8988T (cell line): Measurements from ENCODE around the gene CUBN.

ENCODE experiments used
- DNase-seq: peaks from one replicate; pipeline ENCODE4 v3.0.0; 2011

The CUBN gene

GRCh38 chr10:16944402-16944801 lies 185.2 kb downstream of the CUBN start:
- DNase-seq, result no peak

- no peak for DNase-seq
Measured at GRCh38 chr10:16943295-16944285, 186.0 kb downstream of the CUBN start.

- no peak for DNase-seq
Measured at GRCh38 chr10:16942381-16943078, 187.1 kb downstream of the CUBN start.

GRCh38 chr10:16941870-16942269 lies 187.7 kb downstream of the CUBN start:
- DNase-seq, result no peak

GRCh38 chr10:16941067-16941466 lies 188.5 kb downstream of the CUBN start:
- DNase-seq, result no peak

GRCh38 chr10:16938952-16939351 lies 190.7 kb downstream of the CUBN start:
- DNase-seq, result no peak

- no peak for DNase-seq
Measured at GRCh38 chr10:16934461-16934860, 195.2 kb downstream of the CUBN start.

- no peak for DNase-seq
Measured at GRCh38 chr10:16933783-16934182, 195.8 kb downstream of the CUBN start.

- no peak for DNase-seq
Measured at GRCh38 chr10:16931930-16932329, 197.7 kb downstream of the CUBN start.

GRCh38 chr10:16930540-16930939 lies 199.1 kb downstream of the CUBN start:
- DNase-seq, result no peak

GRCh38 chr10:16929069-16929468 lies 200.5 kb downstream of the CUBN start:
- no peak for DNase-seq

GRCh38 chr10:16927546-16927945 lies 202.1 kb downstream of the CUBN start:
- DNase-seq, result no peak

- DNase-seq, result no peak
Measured at GRCh38 chr10:16923726-16924125, 205.9 kb downstream of the CUBN start.

GRCh38 chr10:16923309-16923708 lies 206.3 kb downstream of the CUBN start:
- DNase-seq, result no peak

- no peak for DNase-seq
Measured at GRCh38 chr10:16919121-16919982, 210.3 kb downstream of the CUBN start.

GRCh38 chr10:16916496-16916895 lies 213.1 kb downstream of the CUBN start:
- DNase-seq, result no peak

GRCh38 chr10:16915300-16915699 lies 214.3 kb downstream of the CUBN start:
- no peak for DNase-seq

GRCh38 chr10:16913266-16913665 lies 216.3 kb downstream of the CUBN start:
- no peak for DNase-seq

- no peak for DNase-seq
Measured at GRCh38 chr10:16910793-16911164, 218.8 kb downstream of the CUBN start.

- DNase-seq, result no peak
Measured at GRCh38 chr10:16909961-16910792, 219.4 kb downstream of the CUBN start.

GRCh38 chr10:16909271-16909767 lies 220.3 kb downstream of the CUBN start:
- no peak for DNase-seq

- no peak for DNase-seq
Measured at GRCh38 chr10:16907687-16908086, 221.9 kb downstream of the CUBN start.
